Liver (tissue), 9 donors: ENCODE data around the gene NOX4. TPM values are rescaled to one million over a fixed set of nuclear protein-coding genes. Genes with fewer than 3 reads are reported as not detected.
"Not testable (repeated sequence)": the region's sequence is repeated elsewhere in the genome, so short reads cannot be mapped to it uniquely, and the experiment has no call there.

Experiments
- DNase-seq: peaks from one replicate; pipeline ENCODE4 v3.0.0-alpha.2; 2017; ENCODE audit warnings: low spot score
- H3K27ac ChIP-seq, 2 donors: one replicate each; pipeline ENCODE4 v1.7.0; 2013; ENCODE audit warnings: inconsistent platforms in 2 of 2, low read length in 2 of 2, control low read depth in 1 of 2, low read depth in 1 of 2, mild to moderate bottlenecking in 1 of 2
- H3K27me3 ChIP-seq, 4 donors: one replicate each; pipeline versions ENCODE4 v1.6.1 to v1.7.0; 2013; ENCODE audit warnings: low read length in 3 of 4, inconsistent platforms in 1 of 4, mild to moderate bottlenecking in 1 of 4, moderate library complexity in 1 of 4; ENCODE audit not compliant: control insufficient read depth in 4 of 4, insufficient read depth in 4 of 4
- H3K36me3 ChIP-seq, 4 donors: one replicate each; pipeline versions ENCODE4 v1.6.1 to v1.7.0; 2013; ENCODE audit warnings: low read length in 3 of 4, mild to moderate bottlenecking in 3 of 4, low read depth in 1 of 4, moderate library complexity in 1 of 4; ENCODE audit not compliant: control insufficient read depth in 4 of 4, insufficient read depth in 3 of 4
- H3K4me1 ChIP-seq, 4 donors: one replicate each; pipeline versions ENCODE4 v1.6.1 to v1.7.0; 2013; ENCODE audit warnings: low read length in 3 of 4, mild to moderate bottlenecking in 3 of 4, moderate library complexity in 1 of 4; ENCODE audit not compliant: control insufficient read depth in 4 of 4, insufficient read depth in 4 of 4
- H3K4me3 ChIP-seq, 3 donors: one replicate each; pipeline versions ENCODE4 v1.6.1 to v1.7.0; 2013; ENCODE audit warnings: low read length in 3 of 3, control low read depth in 1 of 3, low read depth in 1 of 3, mild to moderate bottlenecking in 1 of 3
- H3K9ac ChIP-seq, 2 donors: one replicate each; pipeline ENCODE4 v1.7.0; 2013; ENCODE audit warnings: low read length in 2 of 2, mild to moderate bottlenecking in 2 of 2, moderate library complexity in 2 of 2, control low read depth in 1 of 2, low read depth in 1 of 2
- H3K9me3 ChIP-seq, 4 donors: one replicate each; pipeline versions ENCODE4 v1.6.1 to v1.7.0; 2013; ENCODE audit warnings: low read length in 3 of 4; ENCODE audit not compliant: control insufficient read depth in 4 of 4
- ATF3 ChIP-seq: IDR thresholded peaks from 2 replicates; pipeline ENCODE4 v1.6.1; 2016; ENCODE audit warnings: antibody characterized with exemption
- CTCF ChIP-seq: fragments of 150-350 bp; IDR thresholded peaks from 2 replicates; pipeline ENCODE4 v1.5.1; 2017; ENCODE audit warnings: improper control_type of control experiment, low read depth, low read length; ENCODE audit not compliant: missing input control
- FOXA2 ChIP-seq: IDR thresholded peaks from 2 replicates; pipeline ENCODE4 v1.6.1; 2016; ENCODE audit warnings: antibody characterized with exemption
- HNF4A ChIP-seq, 2 donors: conservative IDR thresholded peaks; 2 replicates each; pipeline ENCODE4 v1.6.1; 2016; ENCODE audit warnings: antibody characterized with exemption in 2 of 2, mild to moderate bottlenecking in 2 of 2
- MAX ChIP-seq: IDR thresholded peaks from 2 replicates; pipeline ENCODE4 v1.6.1; 2016; ENCODE audit warnings: antibody characterized with exemption
- NR2F2 ChIP-seq: IDR thresholded peaks from 2 replicates; pipeline ENCODE4 v1.6.1; 2016; ENCODE audit warnings: antibody characterized with exemption
- RAD21 ChIP-seq, 2 donors: IDR thresholded peaks; 2 replicates each; pipeline ENCODE4 v1.6.1; 2016; ENCODE audit warnings: antibody characterized with exemption in 2 of 2, mild to moderate bottlenecking in 2 of 2
- REST ChIP-seq: IDR thresholded peaks from 2 replicates; pipeline ENCODE4 v1.6.1; 2016; ENCODE audit warnings: antibody characterized with exemption, mild to moderate bottlenecking
- SP1 ChIP-seq: IDR thresholded peaks from 2 replicates; pipeline ENCODE4 v1.6.1; 2018; ENCODE audit warnings: antibody characterized with exemption, mild to moderate bottlenecking
- ZBTB33 ChIP-seq: IDR thresholded peaks from 2 replicates; pipeline ENCODE4 v1.6.1; 2016; ENCODE audit warnings: antibody characterized with exemption
- WGBS: extraction: QIAGEN DNeasy Blood & Tissue Kit; methylation state at CpG from one replicate; pipeline ENCODE4 v1.1.7; 2013; 5-methylcytosine and 5-hydroxymethylcytosine counted together
- polyA plus RNA-seq, 2 donors: library from polyadenylated mRNA; stranded (reverse) in 1 of 2; unstranded in 1 of 2; fragments of 200-250 nt in 1 of 2; fragments of >200 nt in 1 of 2; fragmentation: Nextera tagmentation in 1 of 2; extraction: Ambion mirVana in 1 of 2; gene quantifications; one replicate each; pipeline versions ENCODE4 v1.2.1 to v1.2.3, GENCODE V29; 2013 to 2015
- total RNA-seq, 2 donors: library from RNA; depleted of rRNA; stranded (reverse); fragments of >200 nt; gene quantifications; one replicate each; pipeline ENCODE4 v1.2.3, GENCODE V29; 2014
- donor health status: healthy.
- donor health status: healthy.
- donor health status: healthy.
- donor health status: healthy.
- donor health status: healthy.

NOX4 gene
- total and polyA plus RNA-seq, 4 donors = 0.07 to 0.29 (median 0.19) TPM; not detected in 1

- TF ChIP-seq RAD21 (IDR thresholded peaks at IDR 0.05) (no peak), NR2F2 (no peak), CTCF (no peak), FOXA2 (no peak), SP1 (no peak)
- Histone ChIP-seq H3K4me1 (no peaks in the 10 kb centered on the region), H3K4me3 (no peak overlapping the region), H3K27me3 (no peaks in the 10 kb centered on the region), H3K9me3 (no peaks in the 10 kb centered on the region), H3K27ac (no peak overlapping the region), H3K9ac (no peak overlapping the region), H3K36me3 (no peaks in the 10 kb centered on the region)
- DNase-seq = no peak
- WGBS = 80% methylated on average over 1 of the region's 1 CpG
Observed at GRCh38 chr11:89433278-89433677, 57.9 kb downstream of the NOX4 start.

GRCh38 chr11:89432182-89432581 lies 59.0 kb downstream of the NOX4 start:
- H3K36me3 ChIP-seq, H3K27ac ChIP-seq, DNase-seq, H3K4me1 ChIP-seq, H3K9me3 ChIP-seq, H3K4me3 ChIP-seq, H3K27me3 ChIP-seq, H3K9ac ChIP-seq: not testable (repeated sequence)
- WGBS = 94% methylated on average over 3 of the region's 3 CpGs

GRCh38 chr11:89426501-89426900 lies 64.7 kb downstream of the NOX4 start:
- not testable (repeated sequence) for H3K36me3 ChIP-seq, H3K27me3 ChIP-seq, H3K27ac ChIP-seq, H3K9ac ChIP-seq, H3K4me1 ChIP-seq, H3K9me3 ChIP-seq, DNase-seq, H3K4me3 ChIP-seq
- 86% methylated on average over 7 of the region's 7 CpGs for WGBS

- no peak overlapping the region for H3K9ac ChIP-seq
- no peak for TF ChIP-seq MAX
- no peak for TF ChIP-seq REST
- TF ChIP-seq HNF4A (conservative IDR thresholded peaks at IDR 0.05) = no peak
- no peak for TF ChIP-seq SP1
- no peak for TF ChIP-seq ATF3
- TF ChIP-seq ZBTB33 = no peak
- WGBS = 63% methylated on average over 2 of the region's 2 CpGs
Observed at GRCh38 chr11:89421718-89422117, 69.5 kb downstream of the NOX4 start.

More at GRCh38 chr11:89421718-89422117, 69.5 kb downstream of the NOX4 start:
- no peaks in the 10 kb centered on the region for H3K9me3 ChIP-seq
- no peak overlapping the region for H3K27ac ChIP-seq
- H3K4me1 ChIP-seq = no peaks in the 10 kb centered on the region
- H3K36me3 ChIP-seq = no peaks in the 10 kb centered on the region
- H3K4me3 ChIP-seq = no peak overlapping the region
- H3K27me3 ChIP-seq = no peaks in the 10 kb centered on the region
- DNase-seq = no peak
